Thyroid gland (tissue), 4 donors: Measurements from ENCODE around the gene RSRC1.

Source experiments
- POLR2A ChIP-seq, 2 donors: fragments of 450-650 bp; IDR thresholded peaks; one replicate each; pipeline ENCODE4 v1.6.1; 2017; ENCODE audit warnings: antibody characterized with exemption in 2 of 2, mild to moderate bottlenecking in 2 of 2, moderate library complexity in 1 of 2
- TF ChIP-seq, protein P1 (sequence below), 6 experiments: fragments of 200-600 bp in 3 of 6; fragments of 450-650 bp in 3 of 6; sonication (generic) in 3 of 6; IDR thresholded peaks; one replicate each; pipeline ENCODE4 v1.5.1; 2016 to 2019; ENCODE audit warnings: antibody characterized with exemption in 6 of 6, mild to moderate bottlenecking in 2 of 6, inconsistent platforms in 1 of 6, moderate library complexity in 1 of 6

DNA sequence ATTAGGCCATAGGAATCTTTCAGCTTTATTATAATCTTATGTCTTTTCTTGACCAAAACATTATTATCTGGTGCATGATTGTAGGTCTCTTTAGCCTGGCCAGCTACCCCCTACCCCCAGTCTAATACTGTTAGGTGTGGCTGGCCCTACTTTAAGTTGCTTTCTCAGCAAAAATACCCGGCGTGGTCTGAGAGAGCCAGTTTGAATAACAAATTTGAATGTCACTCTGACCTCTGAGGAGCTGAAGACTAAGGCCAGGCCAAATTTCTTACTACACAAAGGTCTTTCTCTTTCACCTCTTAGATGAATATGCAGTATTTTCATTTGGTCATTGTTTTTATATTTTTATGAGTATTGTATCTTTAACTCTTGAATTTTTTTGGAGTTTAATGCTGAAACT is 272.6 kb downstream of the RSRC1 start:
- TF ChIP-seq, protein P1, sequence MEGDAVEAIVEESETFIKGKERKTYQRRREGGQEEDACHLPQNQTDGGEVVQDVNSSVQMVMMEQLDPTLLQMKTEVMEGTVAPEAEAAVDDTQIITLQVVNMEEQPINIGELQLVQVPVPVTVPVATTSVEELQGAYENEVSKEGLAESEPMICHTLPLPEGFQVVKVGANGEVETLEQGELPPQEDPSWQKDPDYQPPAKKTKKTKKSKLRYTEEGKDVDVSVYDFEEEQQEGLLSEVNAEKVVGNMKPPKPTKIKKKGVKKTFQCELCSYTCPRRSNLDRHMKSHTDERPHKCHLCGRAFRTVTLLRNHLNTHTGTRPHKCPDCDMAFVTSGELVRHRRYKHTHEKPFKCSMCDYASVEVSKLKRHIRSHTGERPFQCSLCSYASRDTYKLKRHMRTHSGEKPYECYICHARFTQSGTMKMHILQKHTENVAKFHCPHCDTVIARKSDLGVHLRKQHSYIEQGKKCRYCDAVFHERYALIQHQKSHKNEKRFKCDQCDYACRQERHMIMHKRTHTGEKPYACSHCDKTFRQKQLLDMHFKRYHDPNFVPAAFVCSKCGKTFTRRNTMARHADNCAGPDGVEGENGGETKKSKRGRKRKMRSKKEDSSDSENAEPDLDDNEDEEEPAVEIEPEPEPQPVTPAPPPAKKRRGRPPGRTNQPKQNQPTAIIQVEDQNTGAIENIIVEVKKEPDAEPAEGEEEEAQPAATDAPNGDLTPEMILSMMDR (IDR thresholded peaks at IDR 0.05) = no peak
- TF ChIP-seq POLR2A (IDR thresholded peaks at IDR 0.05) = no peak
